ENCODE data around the gene POLR2C. TPM values are rescaled to one million over a fixed set of nuclear protein-coding genes. Genes with fewer than 3 reads are reported as not detected.

The POLR2C gene
- total and polyA plus RNA-seq, 2 of the 13 experiments (the other 11 are each of a cell fraction or from before 2014, with no cell fraction given), result 104 to 216 TPM

DNA sequence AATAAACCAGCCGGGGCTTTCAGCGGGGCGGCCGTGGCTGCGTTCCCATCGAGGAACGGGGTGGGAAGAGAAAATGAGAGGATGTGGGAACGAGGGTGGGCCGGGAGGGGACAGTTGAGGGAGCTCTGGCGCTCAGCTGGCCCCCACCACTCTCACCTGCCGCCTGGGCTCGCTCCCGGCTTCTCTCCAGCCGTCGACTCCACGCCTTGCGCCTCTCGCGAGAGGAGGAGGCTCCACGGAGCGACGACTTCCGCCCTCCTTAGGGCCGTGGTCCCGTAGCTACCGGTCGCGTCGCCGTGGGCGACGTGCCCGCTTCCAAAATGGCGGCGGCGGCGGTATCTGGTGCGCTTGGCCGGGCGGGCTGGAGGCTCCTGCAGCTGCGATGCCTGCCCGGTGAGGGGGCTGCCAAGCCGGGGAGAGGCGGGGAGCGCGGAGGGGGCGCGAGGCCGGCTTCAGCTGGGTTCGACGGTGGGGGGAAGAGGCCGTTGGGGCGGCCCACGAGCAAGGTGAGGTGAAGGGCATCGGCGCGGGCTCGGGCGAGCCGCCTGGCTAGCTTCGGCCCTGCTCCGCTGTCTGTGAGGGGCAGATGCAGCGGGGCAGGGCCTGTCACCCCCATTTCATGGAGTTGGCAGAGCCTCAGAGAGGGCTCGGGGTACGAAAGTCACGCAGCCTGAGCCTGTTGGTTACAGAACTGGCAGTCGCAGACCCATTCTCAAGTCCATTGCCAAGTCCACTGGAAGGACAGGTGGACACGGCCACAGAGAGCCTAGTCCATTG, 15.1 kb upstream of the POLR2C start, which contains the start of the genes CIAPIN1 and COQ9 (continued):
- TF ChIP-seq MYPOP (CRISPR knock-in tag; IDR thresholded peaks at IDR 0.05) (peak; percentile 67; the same call in 1 of the 2 replicates), NFKB2 (CRISPR knock-in tag; IDR thresholded peaks at IDR 0.05; ENCODE audit: borderline replicate concordance) (peak; percentile 94; the same call in 1 of the 2 replicates), NCOA5 (CRISPR knock-in tag; IDR thresholded peaks at IDR 0.05) (no peak), FOSL2 (CRISPR knock-in tag; IDR thresholded peaks at IDR 0.05) (peak; percentile 33), NCOR1 (IDR thresholded peaks at IDR 0.05; ENCODE audit: borderline replicate concordance, low read length) (peak; percentile 86; the same call in 1 of the 2 replicates), POLR2A (IDR thresholded peaks at IDR 0.05; ENCODE audit: insufficient read depth in 1 of 2, low read depth in 2 of 2, low read length in 2 of 2) (peak; percentile 90 to 92; a peak in 3 of 4 replicates), SRY (CRISPR knock-in tag; IDR thresholded peaks at IDR 0.05) (peak; percentile 92), ZNF710 (CRISPR knock-in tag; IDR thresholded peaks at IDR 0.05; ENCODE audit: borderline replicate concordance) (peak; percentile 88; the same call in 1 of the 2 replicates), RAD51 (IDR thresholded peaks at IDR 0.05; ENCODE audit: borderline replicate concordance) (no peak), CCAR2 (optimal IDR thresholded peaks at IDR 0.05; ENCODE audit: low read depth, low read length) (no peak), NKX3-1 (CRISPR knock-in tag; IDR thresholded peaks at IDR 0.05) (0 out of 2 replicates have a peak, but pooled peaks have one; percentile 81), EZH2 (conservative IDR thresholded peaks at IDR 0.05; ENCODE audit: low read depth, low read length) (no peak), ZBTB39 (CRISPR knock-in tag; IDR thresholded peaks at IDR 0.05) (no peak), DPF2 (CRISPR knock-in tag; IDR thresholded peaks at IDR 0.05; ENCODE audit: borderline replicate concordance, low read depth) (no peak), ZNF709 (CRISPR knock-in tag; IDR thresholded peaks at IDR 0.05) (peak; percentile 98), HOXA5 (CRISPR knock-in tag; IDR thresholded peaks at IDR 0.05) (0 out of 2 replicates have a peak, but pooled peaks have one; percentile 69), HNF1A (IDR thresholded peaks at IDR 0.05; ENCODE audit: low read depth) (no peak), HNF1A (CRISPR knock-in tag; IDR thresholded peaks at IDR 0.05; ENCODE audit: borderline replicate concordance) (peak; percentile 86), SP140L (CRISPR knock-in tag; IDR thresholded peaks at IDR 0.05; ENCODE audit: borderline replicate concordance) (peak; percentile 25; the same call in 1 of the 2 replicates), ZFP62 (CRISPR knock-in tag; IDR thresholded peaks at IDR 0.05) (0 out of 2 replicates have a peak, but pooled peaks have one; percentile 41), ZNF382 (CRISPR knock-in tag; IDR thresholded peaks at IDR 0.05; ENCODE audit: borderline replicate concordance) (no peak)
